Activated T-helper 9 cell treated with anti-CD3 and anti-CD28 coated beads, Interleukin-2, amount 50 U/mL, for 16 hours (primary cell): Measurements from ENCODE around the gene FRAS1.

ENCODE experiments used
- DNase-seq: peaks from one replicate; pipeline ENCODE4 v3.0.0-alpha.2; 2020; ENCODE audit warnings: low read depth

FRAS1 gene

DNA sequence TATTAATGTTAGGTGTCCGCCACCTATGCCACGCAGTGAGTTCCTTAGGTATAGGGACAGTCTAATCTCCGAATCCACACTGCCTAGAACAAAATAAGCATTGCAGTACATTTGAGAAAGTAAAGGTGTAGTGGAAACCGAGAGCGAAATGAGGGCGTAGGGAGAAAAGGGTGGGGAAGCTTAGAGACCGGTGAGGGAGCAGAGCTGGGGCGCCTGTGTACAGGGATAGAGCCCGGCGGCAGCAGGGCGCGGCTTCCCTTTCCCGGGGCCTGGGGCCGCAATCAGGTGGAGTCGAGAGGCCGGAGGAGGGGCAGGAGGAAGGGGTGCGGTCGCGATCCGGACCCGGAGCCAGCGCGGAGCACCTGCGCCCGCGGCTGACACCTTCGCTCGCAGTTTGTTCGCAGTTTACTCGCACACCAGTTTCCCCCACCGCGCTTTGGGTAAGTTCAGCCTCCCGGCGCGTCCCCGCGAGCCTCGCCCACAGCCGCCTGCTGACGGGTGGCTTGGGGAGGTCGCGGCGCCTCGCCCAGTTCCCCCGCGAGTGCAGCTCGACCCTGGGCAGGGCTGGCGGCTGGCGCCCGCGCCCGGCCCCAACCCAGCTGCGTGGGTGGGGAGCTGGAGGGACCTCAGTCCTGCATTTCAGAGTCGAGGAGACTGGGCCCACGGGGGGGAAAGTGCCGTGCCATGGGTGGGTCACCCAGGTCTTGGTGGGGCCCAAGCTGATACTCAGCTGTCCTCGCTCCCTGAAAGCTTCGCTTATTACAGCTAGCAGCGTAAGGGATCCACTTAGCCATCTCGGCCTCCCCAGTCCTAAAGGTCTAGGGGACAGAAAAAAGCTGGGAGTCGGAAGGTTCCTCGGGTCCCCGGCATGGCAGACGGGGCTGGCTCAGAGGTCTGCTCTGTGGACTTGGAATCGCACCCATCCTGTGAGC lies 494.6 kb downstream of the FRAS1 start, which contains the start of gene ANXA3:
Gene ANXA3 (plus strand): TSS at position 351 of the 932 bp plus-strand sequence. CDS start 2,704 bp downstream, outside the sequence.
- no peak for DNase-seq

- no peak for DNase-seq
These were observed 495.4 kb downstream of the FRAS1 start for GRCh38 chr4:78552389-78553042.

DNA sequence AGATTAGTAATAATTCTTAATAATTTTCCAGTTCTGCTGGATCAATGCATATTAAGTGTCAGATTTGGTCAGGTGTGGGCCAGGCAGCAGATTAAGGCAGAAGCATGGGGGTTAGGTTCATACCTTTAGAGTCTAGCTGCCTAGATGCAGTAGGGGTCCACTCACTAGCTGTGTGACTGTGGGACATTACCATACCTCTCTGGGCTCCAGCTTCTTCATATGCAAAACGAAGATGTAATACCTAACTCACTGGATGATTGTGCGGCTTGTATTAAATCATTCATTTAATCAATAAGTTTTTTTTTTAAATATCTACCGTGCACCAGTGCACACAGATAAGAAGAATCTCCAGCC lies 495.9 kb downstream of the FRAS1 start:
- no peak for DNase-seq

GRCh38 chr4:78553529-78554060 lies 496.5 kb downstream of the FRAS1 start:
- no peak for DNase-seq

GRCh38 chr4:78556665-78557064 lies 499.5 kb downstream of the FRAS1 start:
- no peak for DNase-seq

DNA sequence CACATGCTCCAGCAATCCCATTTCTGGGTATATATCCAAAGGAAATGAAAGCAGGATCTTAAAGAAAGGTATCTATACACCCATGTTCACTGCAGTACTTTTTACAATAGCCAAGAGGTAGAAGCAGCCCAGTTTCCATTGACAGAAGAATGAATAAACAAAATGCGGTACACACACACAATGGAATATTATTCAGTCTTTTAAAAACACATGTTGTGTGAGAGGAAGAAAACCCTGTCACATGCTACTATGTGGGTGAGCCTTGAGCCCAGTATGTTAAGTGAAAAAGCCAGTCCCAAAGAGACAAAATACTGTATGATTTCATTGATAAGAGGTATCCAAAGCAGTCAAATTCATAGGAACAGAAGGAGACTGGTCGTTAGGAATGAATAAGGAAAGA lies 500.7 kb downstream of the FRAS1 start:
- DNase-seq, result no peak

GRCh38 chr4:78558410-78558809 lies 501.3 kb downstream of the FRAS1 start:
- DNase-seq, result no peak

GRCh38 chr4:78560296-78560963 lies 503.3 kb downstream of the FRAS1 start:
- DNase-seq, result no peak

- DNase-seq, result no peak
These were observed 504.6 kb downstream of the FRAS1 start for GRCh38 chr4:78561677-78562076.

GRCh38 chr4:78562687-78563086 lies 505.6 kb downstream of the FRAS1 start:
- DNase-seq, result no peak

DNA sequence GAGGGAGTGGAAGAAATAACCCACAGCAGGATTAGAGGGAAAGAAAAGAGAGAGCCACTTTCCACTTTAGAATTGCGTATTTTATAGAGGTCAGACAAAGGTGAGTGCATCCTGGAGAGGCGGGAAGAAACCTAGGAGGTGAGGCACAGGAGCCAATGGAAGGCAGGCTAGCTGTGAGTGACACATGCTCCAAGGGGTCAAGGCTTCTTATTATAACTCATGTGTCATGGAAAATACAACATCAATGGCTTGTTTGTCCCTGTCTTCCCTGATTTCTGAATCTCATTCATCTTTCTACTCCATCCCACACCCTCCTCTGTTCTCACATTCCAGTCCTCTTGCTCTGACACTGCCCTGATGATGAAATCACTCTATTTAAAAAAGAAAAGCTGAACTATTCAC lies 508.8 kb downstream of the FRAS1 start:
- DNase-seq, result no peak

GRCh38 chr4:78566834-78567499 lies 509.8 kb downstream of the FRAS1 start:
- no peak for DNase-seq

DNA sequence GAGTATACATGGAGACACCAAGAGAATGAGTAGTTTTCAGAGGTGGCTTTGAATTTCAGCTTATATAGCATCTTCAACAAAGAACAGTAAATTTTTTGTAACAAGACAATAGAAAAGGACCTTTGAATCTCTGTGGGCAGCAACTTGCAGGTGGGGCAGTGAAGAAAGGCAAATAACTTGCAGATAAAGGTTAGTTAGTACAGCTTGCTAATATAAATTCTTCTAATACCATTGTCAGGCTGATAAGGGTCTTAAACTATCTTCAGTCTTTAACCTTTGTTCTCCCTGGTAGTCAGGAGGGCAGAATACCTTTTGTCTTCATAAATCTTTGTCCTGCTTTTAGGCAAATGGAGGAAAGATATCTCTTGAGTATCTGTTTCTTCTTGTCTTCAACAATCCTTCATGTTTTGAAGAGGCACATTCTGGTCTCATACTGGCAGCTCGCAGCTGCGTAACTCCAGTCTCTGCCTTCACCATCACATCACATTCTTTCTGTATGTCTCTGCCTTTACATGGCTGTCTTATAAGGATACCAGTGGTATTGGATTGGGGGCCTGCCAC lies 510.5 kb downstream of the FRAS1 start:
- no peak for DNase-seq

GRCh38 chr4:78568640-78569305 lies 511.6 kb downstream of the FRAS1 start:
- DNase-seq, result no peak

GRCh38 chr4:78569306-78569821 lies 512.2 kb downstream of the FRAS1 start:
- DNase-seq, result no peak

GRCh38 chr4:78570117-78570516 lies 513.0 kb downstream of the FRAS1 start:
- no peak for DNase-seq

GRCh38 chr4:78571804-78572203 lies 514.7 kb downstream of the FRAS1 start:
- DNase-seq, result no peak

DNA sequence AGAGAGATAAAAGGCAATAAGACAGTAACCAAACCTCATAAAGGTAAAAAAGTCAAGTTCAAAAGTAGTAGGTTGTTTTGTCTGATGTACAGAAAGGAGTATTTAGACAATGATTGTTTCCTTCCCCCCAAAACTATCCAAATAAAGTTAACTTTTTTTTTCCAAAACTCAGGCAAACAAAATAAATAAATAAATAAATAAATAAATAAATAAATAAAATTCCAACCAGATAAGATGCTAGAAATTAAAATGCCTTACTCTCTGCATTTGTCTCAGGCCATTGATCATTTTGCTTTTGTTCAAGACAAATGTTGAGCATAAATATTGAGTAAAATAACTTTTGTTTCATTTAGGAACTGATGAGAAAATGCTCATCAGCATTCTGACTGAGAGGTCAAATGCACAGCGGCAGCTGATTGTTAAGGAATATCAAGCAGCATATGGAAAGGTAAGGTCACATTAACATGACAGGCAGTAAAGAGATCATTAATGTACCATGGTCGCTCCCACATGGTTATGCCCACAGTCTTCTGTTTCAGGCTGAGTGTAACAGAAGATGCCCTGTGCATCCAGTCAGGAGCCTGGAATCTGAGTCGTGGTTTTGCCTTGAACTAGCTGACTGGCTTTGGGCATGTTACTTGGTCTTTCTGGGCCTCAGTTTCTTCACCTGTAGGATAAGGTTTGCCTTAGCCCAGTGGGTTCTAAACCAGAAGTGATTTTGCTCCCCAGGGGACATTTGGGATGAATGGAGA lies 521.7 kb downstream of the FRAS1 start:
- DNase-seq, result no peak

GRCh38 chr4:78581618-78582017 lies 524.5 kb downstream of the FRAS1 start:
- DNase-seq, result no peak
